OCI-LY7 (cell line): Measurements from ENCODE around the gene SORBS2. TPM values are rescaled to one million over a fixed set of nuclear protein-coding genes. Genes with fewer than 3 reads are reported as not detected.

ENCODE experiments used
- BruUV-seq: library from RNA; stranded (reverse); fragments of 400-500 nt; replicated peaks from 2 replicates; lab custom pipeline; 2021; lab: Mats Ljungman, UMichigan
- CTCF ChIA-PET: fragments of 300-600 bp; sonication (Branson Sonifier 250); formaldehyde crosslinking; loops from one replicate; lab custom pipeline; 2022; ENCODE audit warnings: antibody characterized with exemption; ENCODE audit not compliant: unreplicated experiment; lab: Charles Lee
- POLR2A ChIA-PET: fragments of 300-600 bp; sonication (Branson Sonifier 250); formaldehyde crosslinking; loops from one replicate; lab custom pipeline; 2022; ENCODE audit warnings: antibody characterized with exemption; lab: Charles Lee
- DNase-seq: peaks from one replicate; pipeline ENCODE4 v3.0.0-alpha.2; 2015; ENCODE audit warnings: low spot score
- H2AFZ ChIP-seq: fragments of 200-600 bp; sonication (generic), shearing (Covaris generic); 2 replicates; pipeline ENCODE4 v1.6.1; 2014; ENCODE audit warnings: mild to moderate bottlenecking, antibody characterized with exemption, low read length, moderate library complexity
- H3K27ac ChIP-seq: fragments of 200-600 bp; sonication (generic); 2 replicates; pipeline ENCODE4 v1.5.1; 2014; ENCODE audit warnings: mixed run types, low read depth, mild to moderate bottlenecking, moderate library complexity, low read length, inconsistent platforms; ENCODE audit not compliant: poor library complexity, severe bottlenecking
- H3K36me3 ChIP-seq: fragments of 200-600 bp; sonication (generic); 2 replicates; pipeline ENCODE4 v1.6.1; 2014; ENCODE audit warnings: mild to moderate bottlenecking, antibody characterized with exemption, low read length, moderate library complexity, mixed read lengths; ENCODE audit not compliant: insufficient read depth
- H3K4me1 ChIP-seq: fragments of 200-600 bp; sonication (generic); 2 replicates; pipeline ENCODE4 v1.5.1; 2014; ENCODE audit warnings: mild to moderate bottlenecking, low read length; ENCODE audit not compliant: insufficient read depth, poor library complexity, severe bottlenecking
- H3K4me2 ChIP-seq: fragments of 200-600 bp; sonication (generic); 2 replicates; pipeline ENCODE4 v1.6.1; 2014; ENCODE audit warnings: mild to moderate bottlenecking, low read length
- H3K4me3 ChIP-seq: fragments of 200-600 bp; sonication (generic); 2 replicates; pipeline ENCODE4 v1.5.1; 2014; ENCODE audit warnings: mild to moderate bottlenecking, low read depth, low read length; ENCODE audit not compliant: poor library complexity, severe bottlenecking
- H3K79me2 ChIP-seq: fragments of 200-600 bp; sonication (generic); 2 replicates; pipeline ENCODE4 v1.6.1; 2016; ENCODE audit warnings: low read depth, mild to moderate bottlenecking, low read length, moderate library complexity, mixed read lengths; ENCODE audit not compliant: insufficient read depth
- H3K9me2 ChIP-seq: fragments of 200-600 bp; sonication (generic); 2 replicates; pipeline ENCODE4 v1.6.1; 2016; ENCODE audit warnings: mild to moderate bottlenecking, low read length, mixed read lengths; ENCODE audit not compliant: insufficient read depth
- H3K9me3 ChIP-seq: fragments of 200-600 bp; sonication (generic); 2 replicates; pipeline ENCODE4 v1.6.1; 2014; ENCODE audit warnings: mild to moderate bottlenecking, mixed run types, low read length, mixed read lengths
- H4K20me1 ChIP-seq: fragments of 200-600 bp; sonication (generic); 2 replicates; pipeline ENCODE4 v1.6.1; 2014; ENCODE audit warnings: mild to moderate bottlenecking, antibody characterized with exemption, low read length, moderate library complexity, mixed read lengths; ENCODE audit not compliant: insufficient read depth
- CTCF ChIP-seq: fragments of 200-600 bp; sonication (generic); conservative IDR thresholded peaks from 2 replicates; pipeline ENCODE4 v1.5.1; 2014; ENCODE audit warnings: mild to moderate bottlenecking, antibody characterized with exemption, low read length, moderate library complexity, mixed read lengths
- EZH2phosphoT487 ChIP-seq: fragments of 200-600 bp; sonication (generic); IDR thresholded peaks from 2 replicates; pipeline ENCODE4 v1.6.1; 2018; ENCODE audit warnings: low read depth, borderline replicate concordance, mild to moderate bottlenecking, mixed run types, antibody characterized with exemption, low read length, moderate library complexity, mixed read lengths
- intact Hi-C: fragments of 100-400 bp; cut with micrococcal nuclease; formaldehyde crosslinking; loops from one replicate; pipeline ENCODE4 v1.10.0; 2022; ENCODE audit not compliant: unreplicated experiment
- total RNA-seq, 2 experiments: library from RNA; depleted of rRNA in 1 of 2; stranded (reverse); fragments of >200 nt in 1 of 2; shearing (Covaris generic) in 1 of 2; gene quantifications; 2 replicates each; pipeline ENCODE4 v1.2.3, GENCODE V29; 2014 to 2022

Gene SORBS2
- total RNA-seq, 2 experiments from 2014 or later = 33.2 to 43.5 TPM

- H4K20me1 ChIP-seq = no peaks in the 10 kb centered on the region
- DNase-seq = no peak
- H3K9me2 ChIP-seq = no peaks in the 10 kb centered on the region
- H3K4me1 ChIP-seq = no peaks in the 10 kb centered on the region
- no peak overlapping the region for H2AFZ ChIP-seq
- no peaks in the 10 kb centered on the region for H3K36me3 ChIP-seq
- H3K4me3 ChIP-seq = no peak overlapping the region
- no peaks in the 10 kb centered on the region for H3K9me3 ChIP-seq
- ChIA-PET POLR2A (interaction anchor here (0.7 to 1.0 kb wide), 2 partner anchors 9 to 108 kb away, joined by 3 read pairs; no protein-coding TSS in a partner anchor), CTCF (no interaction called here)
- no peak overlapping the region for H3K27ac ChIP-seq
- no peak overlapping the region for H3K4me2 ChIP-seq
- no peak for TF ChIP-seq EZH2phosphoT487
- TF ChIP-seq CTCF = no peak
- intact Hi-C loops = no loop called here
- no peaks in the 10 kb centered on the region for H3K79me2 ChIP-seq
- no TSS peak for BruUV-seq
Observed at GRCh38 chr4:185718578-185719499, 93.2 kb downstream of the SORBS2 start.

- ChIA-PET POLR2A (no interaction called here), CTCF (no interaction called here)
- no peak overlapping the region for H3K27ac ChIP-seq
- no peaks in the 10 kb centered on the region for H3K36me3 ChIP-seq
- no TSS peak for BruUV-seq
- intact Hi-C loops = no loop called here
- no peaks in the 10 kb centered on the region for H3K4me1 ChIP-seq
- no peak overlapping the region for H2AFZ ChIP-seq
- no peak for DNase-seq
- no peak for TF ChIP-seq CTCF
- TF ChIP-seq EZH2phosphoT487 = no peak
- H3K9me3 ChIP-seq = no peaks in the 10 kb centered on the region
- H3K4me3 ChIP-seq = no peak overlapping the region
- no peaks in the 10 kb centered on the region for H3K79me2 ChIP-seq
- no peaks in the 10 kb centered on the region for H4K20me1 ChIP-seq
- no peak overlapping the region for H3K4me2 ChIP-seq
- no peaks in the 10 kb centered on the region for H3K9me2 ChIP-seq
Observed at GRCh38 chr4:185717377-185717741, 94.6 kb downstream of the SORBS2 start.
